Activated T-helper 17 cell treated with anti-CD3 and anti-CD28 coated beads, Interleukin-2, amount 50 U/mL, for 72 hours (primary cell): Measurements from ENCODE around the gene USF1. TPM values are rescaled to one million over a fixed set of nuclear protein-coding genes. Genes with fewer than 3 reads are reported as not detected.

Experiments used
- ATAC-seq: fragments of 150-1000 bp; cut with Tn5 transposase; replicated peaks from 2 replicates; pipeline ENCODE4 v1.10.0; 2021; ENCODE audit warnings: mild to moderate bottlenecking, moderate library complexity
- H3K27ac Mint-ChIP-seq: one replicate; pipeline ENCODE4 v1.8.0; 2022; ENCODE audit warnings: mixed read lengths
- H3K27me3 Mint-ChIP-seq: one replicate; pipeline ENCODE4 v1.8.0; 2022; ENCODE audit warnings: mixed read lengths
- H3K36me3 Mint-ChIP-seq: one replicate; pipeline ENCODE4 v1.8.0; 2022; ENCODE audit warnings: low read depth, mild to moderate bottlenecking, mixed read lengths
- H3K4me1 Mint-ChIP-seq: one replicate; pipeline ENCODE4 v1.8.0; 2022; ENCODE audit warnings: mixed read lengths
- H3K4me3 Mint-ChIP-seq: one replicate; pipeline ENCODE4 v1.8.0; 2022; ENCODE audit warnings: mild to moderate bottlenecking, mixed read lengths
- H3K9me3 Mint-ChIP-seq: one replicate; pipeline ENCODE4 v1.8.0; 2022; ENCODE audit warnings: mixed read lengths
- total RNA-seq, 2 donors: library from RNA; stranded (reverse); gene quantifications; one replicate each; pipeline ENCODE4 v1.2.3, GENCODE V29; 2022

Gene USF1
- total RNA-seq, 2 donors from 2014 or later: 51.6 to 66.9 TPM

GRCh38 chr1:161083748-161084596, 38.2 kb upstream of the USF1 start:
- no peak for ATAC-seq
- no peaks in the 10 kb centered on the region for H3K4me1 Mint-ChIP-seq
- H3K9me3 Mint-ChIP-seq: no peaks in the 10 kb centered on the region
- no peaks in the 10 kb centered on the region for H3K27me3 Mint-ChIP-seq
- no peak overlapping the region for H3K4me3 Mint-ChIP-seq
- no peaks in the 10 kb centered on the region for H3K36me3 Mint-ChIP-seq
- H3K27ac Mint-ChIP-seq: no peak overlapping the region

- peak overlapping the region; percentile 6 for H3K27ac Mint-ChIP-seq
- no peaks in the 10 kb centered on the region for H3K36me3 Mint-ChIP-seq
- ATAC-seq: peak; percentile 61
Measured at GRCh38 chr1:161082996-161083747, 37.4 kb upstream of the USF1 start.

GRCh38 chr1:161082483-161082882, 36.7 kb upstream of the USF1 start:
- H3K27me3 Mint-ChIP-seq: no peaks in the 10 kb centered on the region
- H3K36me3 Mint-ChIP-seq: no peaks in the 10 kb centered on the region
- peak overlapping the region; percentile 44 for H3K27ac Mint-ChIP-seq
- no peak overlapping the region for H3K4me3 Mint-ChIP-seq
- no peak for ATAC-seq
- no peaks in the 10 kb centered on the region for H3K9me3 Mint-ChIP-seq
- no peaks in the 10 kb centered on the region for H3K4me1 Mint-ChIP-seq

More at GRCh38 chr1:161082996-161083747, 37.4 kb upstream of the USF1 start:
- no peaks in the 10 kb centered on the region for H3K9me3 Mint-ChIP-seq
- no peaks in the 10 kb centered on the region for H3K4me1 Mint-ChIP-seq
- H3K4me3 Mint-ChIP-seq: no peak overlapping the region
- H3K27me3 Mint-ChIP-seq: no peaks in the 10 kb centered on the region

- ATAC-seq: no peak
- Mint-ChIP-seq H3K9me3 (no peaks in the 10 kb centered on the region), H3K4me3 (no peak overlapping the region), H3K27me3 (no peaks in the 10 kb centered on the region), H3K36me3 (no peaks in the 10 kb centered on the region), H3K27ac (peak overlapping the region; percentile 44), H3K4me1 (no peaks in the 10 kb centered on the region)
Measured at GRCh38 chr1:161081519-161081918, 35.7 kb upstream of the USF1 start.

GRCh38 chr1:161080441-161081405, 34.9 kb upstream of the USF1 start:
- H3K27ac Mint-ChIP-seq: no peak overlapping the region
- H3K27me3 Mint-ChIP-seq: no peaks in the 10 kb centered on the region
- H3K36me3 Mint-ChIP-seq: no peaks in the 10 kb centered on the region
- H3K4me3 Mint-ChIP-seq: no peak overlapping the region
- H3K9me3 Mint-ChIP-seq: no peaks in the 10 kb centered on the region
- ATAC-seq: peak; percentile 12
- H3K4me1 Mint-ChIP-seq: no peaks in the 10 kb centered on the region

- Mint-ChIP-seq H3K36me3 (no peaks in the 10 kb centered on the region), H3K27me3 (no peaks in the 10 kb centered on the region), H3K4me3 (no peak overlapping the region), H3K4me1 (no peaks in the 10 kb centered on the region), H3K27ac (no peak overlapping the region), H3K9me3 (no peaks in the 10 kb centered on the region)
- no peak for ATAC-seq
Measured at GRCh38 chr1:161079436-161080110, 33.8 kb upstream of the USF1 start.

- no peaks in the 10 kb centered on the region for H3K9me3 Mint-ChIP-seq
- peaks cover under 1% of the 10 kb centered on the region for H3K4me1 Mint-ChIP-seq
- H3K36me3 Mint-ChIP-seq: no peaks in the 10 kb centered on the region
- H3K4me3 Mint-ChIP-seq: no peak overlapping the region
- H3K27ac Mint-ChIP-seq: no peak overlapping the region
- no peak for ATAC-seq
- no peaks in the 10 kb centered on the region for H3K27me3 Mint-ChIP-seq
Measured at GRCh38 chr1:161077426-161077825, 31.6 kb upstream of the USF1 start.

- no peak for ATAC-seq
- Mint-ChIP-seq H3K27me3 (no peaks in the 10 kb centered on the region), H3K9me3 (no peaks in the 10 kb centered on the region), H3K4me3 (no peak overlapping the region), H3K27ac (no peak overlapping the region), H3K4me1 (peaks cover 7% of the 10 kb centered on the region), H3K36me3 (no peaks in the 10 kb centered on the region)
Measured at GRCh38 chr1:161076410-161076809, 30.6 kb upstream of the USF1 start.

GRCh38 chr1:161074676-161075368, 29.0 kb upstream of the USF1 start:
- H3K27me3 Mint-ChIP-seq: no peaks in the 10 kb centered on the region
- H3K36me3 Mint-ChIP-seq: peaks cover under 1% of the 10 kb centered on the region
- H3K4me1 Mint-ChIP-seq: peaks cover 15% of the 10 kb centered on the region
- ATAC-seq: no peak
- H3K27ac Mint-ChIP-seq: peak overlapping the region; percentile 9
- no peaks in the 10 kb centered on the region for H3K9me3 Mint-ChIP-seq
- no peak overlapping the region for H3K4me3 Mint-ChIP-seq

GRCh38 chr1:161073474-161074121, 27.8 kb upstream of the USF1 start:
- H3K36me3 Mint-ChIP-seq: peaks cover 12% of the 10 kb centered on the region
- no peak overlapping the region for H3K4me3 Mint-ChIP-seq
- no peak for ATAC-seq
- H3K27me3 Mint-ChIP-seq: no peaks in the 10 kb centered on the region
- H3K4me1 Mint-ChIP-seq: peaks cover 15% of the 10 kb centered on the region
- no peaks in the 10 kb centered on the region for H3K9me3 Mint-ChIP-seq
- peak overlapping the region; percentile 50 for H3K27ac Mint-ChIP-seq

GRCh38 chr1:161072751-161073449, 27.1 kb upstream of the USF1 start:
- peaks cover 19% of the 10 kb centered on the region for H3K36me3 Mint-ChIP-seq
- ATAC-seq: no peak
- H3K9me3 Mint-ChIP-seq: no peaks in the 10 kb centered on the region
- no peak overlapping the region for H3K4me3 Mint-ChIP-seq
- H3K27ac Mint-ChIP-seq: peak overlapping the region; percentile 50
- H3K27me3 Mint-ChIP-seq: no peaks in the 10 kb centered on the region
- H3K4me1 Mint-ChIP-seq: peaks cover 15% of the 10 kb centered on the region

GRCh38 chr1:161071886-161072371, 26.2 kb upstream of the USF1 start:
- Mint-ChIP-seq H3K27ac (peak overlapping the region; percentile 37), H3K4me3 (peak overlapping the region; percentile 82), H3K27me3 (no peaks in the 10 kb centered on the region), H3K4me1 (peaks cover 21% of the 10 kb centered on the region), H3K36me3 (peaks cover 29% of the 10 kb centered on the region), H3K9me3 (no peaks in the 10 kb centered on the region)
- no peak for ATAC-seq
